Measurements from ENCODE around the gene CDC25A. TPM values are rescaled to one million over a fixed set of nuclear protein-coding genes. Genes with fewer than 3 reads are reported as not detected.
A peak's percentile ranks its signal among the peaks of the same experiment; 100 is the strongest.

CDC25A gene
- polyA plus RNA-seq, 2 of the 4 experiments (the other 2 are of a cell fraction), result 6.4 to 9.8 TPM

- Histone ChIP-seq H3K4me3 (no peak overlapping the region), H3K4me2 (peak overlapping the region; percentile 5; the same call in 1 of the 3 replicates), H3K4me1 (peaks cover 36% of the 10 kb centered on the region), H3K27ac (peak overlapping the region in 1 of 2 experiments; percentile 54; a peak in 2 of 6 replicates), H3K9me3 (no peaks in the 10 kb centered on the region)
- ChIA-PET CTCF (interaction anchor here (0.6 to 2.8 kb wide), 19 partner anchors 9 to 634 kb away, joined by 3 to 12 read pairs (median 4); no protein-coding TSS in a partner anchor), POLR2A (no interaction called here)
- ATAC-seq (peak; percentile 51 to 70), DNase-seq (ENCODE audit: low read depth in 1 of 2, low spot score in 1 of 2) (peak; percentile 22 to 32), FAIRE-seq (no peak)
- TF ChIP-seq ELK1 (IDR thresholded peaks at IDR 0.05; ENCODE audit: low read depth, low read length), result no peak
- no peak for TF ChIP-seq RAD21 (conservative IDR thresholded peaks at IDR 0.05 in 1 of 2, IDR thresholded peaks at IDR 0.05 in 1 of 2)
- TF ChIP-seq CHD4 (IDR thresholded peaks at IDR 0.05; ENCODE audit: borderline replicate concordance), result no peak
- TF ChIP-seq POLR2AphosphoS2 (conservative IDR thresholded peaks at IDR 0.05; ENCODE audit: low read length), result no peak
- TF ChIP-seq POLR2A (IDR thresholded peaks at IDR 0.05; ENCODE audit: low read length), result no peak
- TF ChIP-seq HEYL (CRISPR knock-in tag; IDR thresholded peaks at IDR 0.05), result no peak
- TF ChIP-seq RFX5 (IDR thresholded peaks at IDR 0.05), result no peak
- WGBS (ENCODE audit: missing lambda C conversion rate), result 70% methylated on average over 5 of the region's 5 CpGs
These were observed 30.9 kb downstream of the CDC25A start for GRCh38 chr3:48157202-48157840.

GRCh38 chr3:48156163-48156562 is 32.1 kb downstream of the CDC25A start:
- WGBS (ENCODE audit: missing lambda C conversion rate), result 59% methylated on average over 2 of the region's 2 CpGs
- no peak for DNase-seq (ENCODE audit: low read depth in 1 of 2, low spot score in 1 of 2)
- Histone ChIP-seq H3K4me3 (no peak overlapping the region), H3K27ac (no peak overlapping the region), H3K9me3 (no peaks in the 10 kb centered on the region), H3K4me2 (no peak overlapping the region), H3K4me1 (peaks cover 42% of the 10 kb centered on the region)
- TF ChIP-seq HEYL (CRISPR knock-in tag; IDR thresholded peaks at IDR 0.05), result no peak
- no peak for TF ChIP-seq ATOH8 (CRISPR knock-in tag; IDR thresholded peaks at IDR 0.05; ENCODE audit: low read depth)
- no peak for TF ChIP-seq HDAC2 (IDR thresholded peaks at IDR 0.05)
- TF ChIP-seq NFE2L2 (conservative IDR thresholded peaks at IDR 0.05; ENCODE audit: low read length), result no peak
- TF ChIP-seq FOXS1 (CRISPR knock-in tag; IDR thresholded peaks at IDR 0.05), result no peak
- TF ChIP-seq HOXB13 (CRISPR knock-in tag; IDR thresholded peaks at IDR 0.05; ENCODE audit: low read depth), result no peak
- no peak for TF ChIP-seq CBX8 (IDR thresholded peaks at IDR 0.05)
- POLR2A ChIA-PET, result no interaction called here
- no peak for ATAC-seq
- FAIRE-seq, result no peak
- CTCF ChIA-PET, result interaction anchor here (0.6 to 2.3 kb wide), 4 partner anchors 16 to 776 kb away, joined by 3 to 11 read pairs (median 4); partner anchors contain the start of gene PTPN23

GRCh38 chr3:48155122-48155521 is 33.1 kb downstream of the CDC25A start:
- Histone ChIP-seq H3K9me3 (no peaks in the 10 kb centered on the region), H3K4me2 (peak overlapping the region; percentile 16; the same call in 1 of the 3 replicates), H3K27ac (peak overlapping the region in 1 of 2 experiments; percentile 45; a peak in 2 of 6 replicates), H3K4me3 (no peak overlapping the region), H3K4me1 (peaks cover 43% of the 10 kb centered on the region)
- no peak for TF ChIP-seq HOXB5 (CRISPR knock-in tag; IDR thresholded peaks at IDR 0.05)
- no peak for TF ChIP-seq FOXS1 (CRISPR knock-in tag; IDR thresholded peaks at IDR 0.05)
- peak; percentile 26; the same call in 1 of the 2 replicates for TF ChIP-seq JUNB (IDR thresholded peaks at IDR 0.05)
- TF ChIP-seq FOSL2 (IDR thresholded peaks at IDR 0.05), result peak; percentile 52; the same call in 1 of the 2 replicates
- TF ChIP-seq FOSL2 (CRISPR knock-in tag; IDR thresholded peaks at IDR 0.05), result peak; percentile 71
- DNase-seq (ENCODE audit: low read depth in 1 of 2, low spot score in 1 of 2) (peak; percentile 36 to 39), ATAC-seq (peak; percentile 41 to 44; a peak in 2 of 6 replicates), FAIRE-seq (no peak)
- ChIA-PET POLR2A (no interaction called here), CTCF (interaction anchor here (1.2 kb wide), 1 partner anchor 308 kb away, joined by 3 read pairs; no protein-coding TSS in a partner anchor)
- WGBS (ENCODE audit: missing lambda C conversion rate), result 12% methylated on average over 2 of the region's 2 CpGs
